HepG2 (cell line): ENCODE results near the gene NUDT8. TPM values are rescaled to one million over a fixed set of nuclear protein-coding genes. Genes with fewer than 3 reads are reported as not detected.
A peak's percentile ranks its signal among the peaks of the same experiment; 100 is the strongest.

Experiments
- HIC2 ChIP-seq: sonication (generic); formaldehyde crosslinking; IDR thresholded peaks from 2 replicates; pipeline ENCODE4 v1.9.0; 2022; ENCODE audit warnings: low read depth, missing genetic modification reagents
- IRF2 ChIP-seq: IDR thresholded peaks from 2 replicates; pipeline ENCODE4 v1.6.1; 2018; ENCODE audit warnings: missing genetic modification reagents, missing compliant biosample characterization
- MLLT10 ChIP-seq: sonication (generic); formaldehyde crosslinking; IDR thresholded peaks from 2 replicates; pipeline ENCODE4 v1.4.0; 2020; ENCODE audit warnings: missing genetic modification reagents
- MXD1 ChIP-seq: sonication (generic); formaldehyde crosslinking; IDR thresholded peaks from 2 replicates; pipeline ENCODE4 v1.4.0; 2020; ENCODE audit warnings: mild to moderate bottlenecking, missing genetic modification reagents
- ZBTB7B ChIP-seq: sonication (generic); formaldehyde crosslinking; IDR thresholded peaks from 2 replicates; pipeline ENCODE4 v1.4.0; 2020; ENCODE audit warnings: missing genetic modification reagents
- ZIK1 ChIP-seq: sonication (generic); formaldehyde crosslinking; IDR thresholded peaks from 2 replicates; pipeline ENCODE4 v1.5.0; 2020; ENCODE audit warnings: mild to moderate bottlenecking, low read depth, missing genetic modification reagents, borderline replicate concordance
- ZNF234 ChIP-seq: sonication (generic); formaldehyde crosslinking; conservative IDR thresholded peaks from 2 replicates; pipeline ENCODE4 v1.5.1; 2020; ENCODE audit warnings: mild to moderate bottlenecking, missing genetic modification reagents
- ZNF282 ChIP-seq: fragments of 450-650 bp; IDR thresholded peaks from 2 replicates; pipeline ENCODE4 v1.6.1; 2018; ENCODE audit not compliant: partially characterized antibody
- ZNF292 ChIP-seq: sonication (generic); formaldehyde crosslinking; IDR thresholded peaks from 2 replicates; pipeline ENCODE4 v1.8.1; 2022; ENCODE audit warnings: mild to moderate bottlenecking, low read depth, missing genetic modification reagents, borderline replicate concordance
- ZNF451 ChIP-seq: sonication (generic); formaldehyde crosslinking; IDR thresholded peaks from 2 replicates; pipeline ENCODE4 v1.5.0; 2020; ENCODE audit warnings: mild to moderate bottlenecking, missing genetic modification reagents
- ZNF484 ChIP-seq: sonication (generic); formaldehyde crosslinking; IDR thresholded peaks from 2 replicates; pipeline ENCODE4 v1.5.1; 2020; ENCODE audit warnings: mild to moderate bottlenecking, low read depth, missing genetic modification reagents, borderline replicate concordance
- ZNF703 ChIP-seq: sonication (generic); formaldehyde crosslinking; IDR thresholded peaks from 2 replicates; pipeline ENCODE4 v1.5.1; 2020; ENCODE audit warnings: missing genetic modification reagents, mild to moderate bottlenecking, moderate library complexity, borderline replicate concordance
- polyA plus RNA-seq, 8 experiments: library from polyadenylated mRNA; depleted of rRNA in 3 of 8; stranded (reverse) in 7 of 8; unstranded in 1 of 8; fragments of >200 nt; fragmentation: Illumina TruSeq in 4 of 8; extraction: Trizol in 4 of 8; gene quantifications; 2 replicates each; pipeline versions ENCODE4 v1.2.1 to v1.2.3, GENCODE V29; 2011 to 2016; ENCODE audit warnings: low read depth in 4 of 8, missing spikeins in 1 of 8, mixed read lengths in 1 of 8; ENCODE audit not compliant: insufficient read depth in 1 of 8
- total RNA-seq, 5 experiments: library from RNA; depleted of rRNA; stranded (reverse); fragments of >200 nt; fragmentation: Illumina TruSeq; extraction: Trizol; gene quantifications; 2 replicates each; pipeline ENCODE4 v1.2.3, GENCODE V29; 2016; ENCODE audit warnings: low read depth in 1 of 5
- TF ChIP-seq, protein P1 (sequence below): sonication (generic); formaldehyde crosslinking; IDR thresholded peaks from 2 replicates; pipeline ENCODE4 v1.4.0; 2020; ENCODE audit warnings: missing genetic modification reagents, borderline replicate concordance
- TF ChIP-seq, protein P2 (sequence below): sonication (generic); formaldehyde crosslinking; IDR thresholded peaks from 2 replicates; pipeline ENCODE4 v1.8.1; 2022; ENCODE audit warnings: mild to moderate bottlenecking, missing genetic modification reagents

NUDT8 gene
- total and polyA plus RNA-seq, 2 of the 13 experiments (the other 11 are each of a cell fraction or from before 2014, with no cell fraction given), result 6.7 to 25.8 TPM

- TF ChIP-seq, protein P1, sequence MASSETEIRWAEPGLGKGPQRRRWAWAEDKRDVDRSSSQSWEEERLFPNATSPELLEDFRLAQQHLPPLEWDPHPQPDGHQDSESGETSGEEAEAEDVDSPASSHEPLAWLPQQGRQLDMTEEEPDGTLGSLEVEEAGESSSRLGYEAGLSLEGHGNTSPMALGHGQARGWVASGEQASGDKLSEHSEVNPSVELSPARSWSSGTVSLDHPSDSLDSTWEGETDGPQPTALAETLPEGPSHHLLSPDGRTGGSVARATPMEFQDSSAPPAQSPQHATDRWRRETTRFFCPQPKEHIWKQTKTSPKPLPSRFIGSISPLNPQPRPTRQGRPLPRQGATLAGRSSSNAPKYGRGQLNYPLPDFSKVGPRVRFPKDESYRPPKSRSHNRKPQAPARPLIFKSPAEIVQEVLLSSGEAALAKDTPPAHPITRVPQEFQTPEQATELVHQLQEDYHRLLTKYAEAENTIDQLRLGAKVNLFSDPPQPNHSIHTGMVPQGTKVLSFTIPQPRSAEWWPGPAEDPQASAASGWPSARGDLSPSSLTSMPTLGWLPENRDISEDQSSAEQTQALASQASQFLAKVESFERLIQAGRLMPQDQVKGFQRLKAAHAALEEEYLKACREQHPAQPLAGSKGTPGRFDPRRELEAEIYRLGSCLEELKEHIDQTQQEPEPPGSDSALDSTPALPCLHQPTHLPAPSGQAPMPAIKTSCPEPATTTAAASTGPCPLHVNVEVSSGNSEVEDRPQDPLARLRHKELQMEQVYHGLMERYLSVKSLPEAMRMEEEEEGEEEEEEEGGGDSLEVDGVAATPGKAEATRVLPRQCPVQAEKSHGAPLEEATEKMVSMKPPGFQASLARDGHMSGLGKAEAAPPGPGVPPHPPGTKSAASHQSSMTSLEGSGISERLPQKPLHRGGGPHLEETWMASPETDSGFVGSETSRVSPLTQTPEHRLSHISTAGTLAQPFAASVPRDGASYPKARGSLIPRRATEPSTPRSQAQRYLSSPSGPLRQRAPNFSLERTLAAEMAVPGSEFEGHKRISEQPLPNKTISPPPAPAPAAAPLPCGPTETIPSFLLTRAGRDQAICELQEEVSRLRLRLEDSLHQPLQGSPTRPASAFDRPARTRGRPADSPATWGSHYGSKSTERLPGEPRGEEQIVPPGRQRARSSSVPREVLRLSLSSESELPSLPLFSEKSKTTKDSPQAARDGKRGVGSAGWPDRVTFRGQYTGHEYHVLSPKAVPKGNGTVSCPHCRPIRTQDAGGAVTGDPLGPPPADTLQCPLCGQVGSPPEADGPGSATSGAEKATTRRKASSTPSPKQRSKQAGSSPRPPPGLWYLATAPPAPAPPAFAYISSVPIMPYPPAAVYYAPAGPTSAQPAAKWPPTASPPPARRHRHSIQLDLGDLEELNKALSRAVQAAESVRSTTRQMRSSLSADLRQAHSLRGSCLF, result no peak
- TF ChIP-seq ZNF292 (CRISPR knock-in tag) (0 out of 2 replicates have a peak, but pooled peaks have one; percentile 33), ZNF703 (CRISPR knock-in tag) (no peak), MXD1 (CRISPR knock-in tag) (no peak; the same call in 1 of the 2 replicates), ZNF484 (no peak), ZNF234 (CRISPR knock-in tag) (no peak), ZNF282 (no peak), HIC2 (CRISPR knock-in tag) (no peak), ZBTB7B (CRISPR knock-in tag) (peak; percentile 26; the same call in 1 of the 2 replicates), IRF2 (CRISPR knock-in tag) (peak; percentile 98), ZNF451 (CRISPR knock-in tag) (no peak), MLLT10 (no peak), ZIK1 (CRISPR knock-in tag) (0 out of 2 replicates have a peak, but pooled peaks have one; percentile 34)
- TF ChIP-seq, protein P2, sequence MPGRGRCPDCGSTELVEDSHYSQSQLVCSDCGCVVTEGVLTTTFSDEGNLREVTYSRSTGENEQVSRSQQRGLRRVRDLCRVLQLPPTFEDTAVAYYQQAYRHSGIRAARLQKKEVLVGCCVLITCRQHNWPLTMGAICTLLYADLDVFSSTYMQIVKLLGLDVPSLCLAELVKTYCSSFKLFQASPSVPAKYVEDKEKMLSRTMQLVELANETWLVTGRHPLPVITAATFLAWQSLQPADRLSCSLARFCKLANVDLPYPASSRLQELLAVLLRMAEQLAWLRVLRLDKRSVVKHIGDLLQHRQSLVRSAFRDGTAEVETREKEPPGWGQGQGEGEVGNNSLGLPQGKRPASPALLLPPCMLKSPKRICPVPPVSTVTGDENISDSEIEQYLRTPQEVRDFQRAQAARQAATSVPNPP, result no peak
These were observed 23.0 kb downstream of the NUDT8 start, which contains the start of gene NDUFV1 (continued) for GRCh38 chr11:67606492-67607295.
